A673 (cell line): Measurements from ENCODE around the gene WDPCP. TPM values are rescaled to one million over a fixed set of nuclear protein-coding genes. Genes with fewer than 3 reads are reported as not detected.

Source experiments
- BruUV-seq: library from RNA; stranded (reverse); fragments of 400-500 nt; replicated peaks from 2 replicates; lab custom pipeline; 2021; lab: Mats Ljungman, UMichigan
- CTCF ChIA-PET: fragments of 300-600 bp; sonication (Branson Sonifier 250); formaldehyde crosslinking; loops from one replicate; lab custom pipeline; 2022; ENCODE audit warnings: antibody characterized with exemption; lab: Charles Lee
- POLR2A ChIA-PET: fragments of 300-600 bp; sonication (Branson Sonifier 250); formaldehyde crosslinking; loops from one replicate; lab custom pipeline; 2022; ENCODE audit warnings: antibody characterized with exemption; ENCODE audit not compliant: low non-redundant PET; lab: Charles Lee
- DNase-seq: peaks from one replicate; pipeline ENCODE4 v3.0.0-alpha.2; 2015; ENCODE audit warnings: low spot score
- H3K27ac ChIP-seq: fragments of 200-600 bp; sonication (generic); 2 replicates; pipeline ENCODE4 v1.5.1; 2016; ENCODE audit warnings: mixed run types, low read depth, mild to moderate bottlenecking, mixed read lengths, antibody characterized with exemption, low read length; ENCODE audit not compliant: poor library complexity, severe bottlenecking
- H3K27me3 ChIP-seq: fragments of 200-600 bp; sonication (generic); replicated peaks from 2 replicates; pipeline ENCODE4 v1.6.1; 2017; ENCODE audit warnings: mixed run types, low read depth, mild to moderate bottlenecking, mixed read lengths, antibody characterized with exemption, low read length; ENCODE audit not compliant: insufficient read depth, poor library complexity
- H3K36me3 ChIP-seq: fragments of 200-600 bp; sonication (generic); 2 replicates; pipeline ENCODE4 v1.6.1; 2016; ENCODE audit warnings: mixed run types, mild to moderate bottlenecking, mixed read lengths, antibody characterized with exemption, low read length; ENCODE audit not compliant: insufficient read depth, poor library complexity, severe bottlenecking
- H3K4me1 ChIP-seq: fragments of 200-600 bp; sonication (generic); 2 replicates; pipeline ENCODE4 v1.6.1; 2017; ENCODE audit warnings: mixed run types, mild to moderate bottlenecking, mixed read lengths, antibody characterized with exemption, low read length; ENCODE audit not compliant: insufficient read depth, poor library complexity, severe bottlenecking
- H3K4me3 ChIP-seq: fragments of 200-600 bp; sonication (generic); 2 replicates; pipeline ENCODE4 v1.5.1; 2016; ENCODE audit warnings: low read depth, mixed run types, mild to moderate bottlenecking, mixed read lengths, low read length; ENCODE audit not compliant: poor library complexity, severe bottlenecking
- H3K9me3 ChIP-seq: fragments of 200-600 bp; sonication (generic); 2 replicates; pipeline ENCODE4 v1.6.1; 2016; ENCODE audit warnings: mixed run types, low read depth, mild to moderate bottlenecking, mixed read lengths, antibody characterized with exemption, low read length; ENCODE audit not compliant: poor library complexity, severe bottlenecking
- CTCF ChIP-seq: fragments of 300-800, 200-600 bp; sonication (generic); conservative IDR thresholded peaks from 2 replicates; pipeline ENCODE4 v1.5.1; 2017; ENCODE audit warnings: low read depth, mild to moderate bottlenecking, antibody characterized with exemption, low read length, moderate library complexity, mixed read lengths
- EZH2 ChIP-seq: fragments of 200-600 bp; sonication (generic); IDR thresholded peaks from 2 replicates; pipeline ENCODE4 v1.6.1; 2017; ENCODE audit warnings: borderline replicate concordance, low read depth, mild to moderate bottlenecking, mixed read lengths, antibody characterized with exemption, low read length; ENCODE audit not compliant: poor library complexity, severe bottlenecking
- intact Hi-C: fragments of 100-400 bp; cut with micrococcal nuclease; formaldehyde crosslinking; loops from one replicate; pipeline ENCODE4 v1.10.0; 2022; ENCODE audit not compliant: unreplicated experiment
- total RNA-seq: library from RNA; stranded (reverse); gene quantifications from 2 replicates; pipeline ENCODE4 v1.2.3, GENCODE V29; 2021

Gene WDPCP
- total RNA-seq, 1 experiment from 2014 or later = 7.9 TPM

GRCh38 chr2:63435070-63435469 is 153.2 kb downstream of the WDPCP start:
- ChIA-PET POLR2A (no interaction called here), CTCF (no interaction called here)
- BruUV-seq = no TSS peak

GRCh38 chr2:63434024-63435001 is 154.0 kb downstream of the WDPCP start:
- Histone ChIP-seq H3K27me3 (no peaks in the 10 kb centered on the region), H3K27ac (no peak overlapping the region), H3K36me3 (no peaks in the 10 kb centered on the region), H3K9me3 (no peaks in the 10 kb centered on the region), H3K4me3 (no peak overlapping the region), H3K4me1 (no peaks in the 10 kb centered on the region)
- CTCF ChIA-PET = no interaction called here
- BruUV-seq = no TSS peak
- intact Hi-C loops = no loop called here
- TF ChIP-seq CTCF (no peak), EZH2 (no peak)
- POLR2A ChIA-PET = no interaction called here
- DNase-seq = no peak

More at GRCh38 chr2:63435070-63435469, 153.2 kb downstream of the WDPCP start:
- Histone ChIP-seq H3K27ac (no peak overlapping the region), H3K4me3 (no peak overlapping the region), H3K9me3 (no peaks in the 10 kb centered on the region), H3K4me1 (no peaks in the 10 kb centered on the region), H3K27me3 (no peaks in the 10 kb centered on the region), H3K36me3 (no peaks in the 10 kb centered on the region)
- no peak for TF ChIP-seq CTCF
- no peak for TF ChIP-seq EZH2
- no peak for DNase-seq
- intact Hi-C loops = no loop called here

GRCh38 chr2:63432373-63432772 is 155.9 kb downstream of the WDPCP start:
- no peak for TF ChIP-seq CTCF
- TF ChIP-seq EZH2 = no peak
- no peak overlapping the region for H3K4me3 ChIP-seq
- BruUV-seq = no TSS peak
- H3K9me3 ChIP-seq = no peaks in the 10 kb centered on the region
- ChIA-PET POLR2A (no interaction called here), CTCF (no interaction called here)
- DNase-seq = no peak
- H3K36me3 ChIP-seq = no peaks in the 10 kb centered on the region
- no peaks in the 10 kb centered on the region for H3K4me1 ChIP-seq
- intact Hi-C loops = no loop called here
- no peak overlapping the region for H3K27ac ChIP-seq
- H3K27me3 ChIP-seq = no peaks in the 10 kb centered on the region
